Ureter (tissue), 1 donor: ENCODE data around the gene STING1. TPM values are rescaled to one million over a fixed set of nuclear protein-coding genes. Genes with fewer than 3 reads are reported as not detected.

Experiments
- DNase-seq: peaks from one replicate; pipeline ENCODE4 v3.0.0-alpha.2; 2020; ENCODE audit warnings: low spot score
- total RNA-seq: library from RNA; stranded (reverse); gene quantifications from one replicate; pipeline ENCODE4 v1.2.4, GENCODE V29; 2023
- donor health status: DM: yes; HTN: yes; CAD: no.

The STING1 gene
- total RNA-seq, 1 donor from 2014 or later = 71.5 TPM

GRCh38 chr5:139468421-139468931 lies 14.1 kb downstream of the STING1 start:
- no peak for DNase-seq

GRCh38 chr5:139462586-139463276 lies 19.8 kb downstream of the STING1 start, which contains the start of gene ECSCR:
Gene ECSCR, minus strand, starts transcription at chr5:139462743. Its CDS starts 73 bp downstream, at chr5:139462670.
- DNase-seq = no peak

- DNase-seq = no peak
Measured at GRCh38 chr5:139461698-139462097, 20.9 kb downstream of the STING1 start.

- DNase-seq = no peak
Measured at GRCh38 chr5:139461176-139461575, 21.4 kb downstream of the STING1 start.

- DNase-seq = no peak
Measured at GRCh38 chr5:139460455-139460854, 22.1 kb downstream of the STING1 start.

- no peak for DNase-seq
Measured at GRCh38 chr5:139459451-139459934, 23.1 kb downstream of the STING1 start.

- no peak for DNase-seq
Measured at GRCh38 chr5:139458580-139459407, 23.8 kb downstream of the STING1 start.

GRCh38 chr5:139457653-139458306 lies 24.8 kb downstream of the STING1 start:
- DNase-seq = no peak

GRCh38 chr5:139457241-139457640 lies 25.3 kb downstream of the STING1 start:
- no peak for DNase-seq

- no peak for DNase-seq
Measured at GRCh38 chr5:139456776-139457175, 25.8 kb downstream of the STING1 start.

GRCh38 chr5:139454568-139455290 lies 27.8 kb downstream of the STING1 start:
- DNase-seq = no peak

GRCh38 chr5:139453683-139454567 lies 28.6 kb downstream of the STING1 start:
- DNase-seq = no peak

GRCh38 chr5:139451878-139452660 lies 30.5 kb downstream of the STING1 start:
- DNase-seq = no peak

GRCh38 chr5:139451176-139451575 lies 31.4 kb downstream of the STING1 start:
- DNase-seq = no peak

- no peak for DNase-seq
Measured at GRCh38 chr5:139446956-139447779, 35.4 kb downstream of the STING1 start.

GRCh38 chr5:139445325-139446170 lies 37.0 kb downstream of the STING1 start:
- DNase-seq = no peak

- DNase-seq = no peak
Measured at GRCh38 chr5:139443831-139444453, 38.6 kb downstream of the STING1 start.
